Stomach (tissue), 9 donors: ENCODE data around the gene C2orf42. TPM values are rescaled to one million over a fixed set of nuclear protein-coding genes. Genes with fewer than 3 reads are reported as not detected.
A peak's percentile ranks its signal among the peaks of the same experiment; 100 is the strongest.
"Not testable (repeated sequence)": the region's sequence is repeated elsewhere in the genome, so short reads cannot be mapped to it uniquely, and the experiment has no call there.

ENCODE experiments used
- DNase-seq, 2 donors: peaks; one replicate each; pipeline versions ENCODE4 v3.0.0 to v3.0.0-alpha.2; 2013 to 2019
- H3K27ac ChIP-seq, 5 donors: fragments of 200-600 bp in 4 of 5; sonication (generic) in 4 of 5; one replicate each; pipeline ENCODE4 v1.5.1; 2013 to 2019; ENCODE audit warnings: mild to moderate bottlenecking in 1 of 5, moderate library complexity in 1 of 5
- H3K27me3 ChIP-seq, 3 donors: fragments of 200-600 bp; sonication (generic); one replicate each; pipeline ENCODE4 v1.5.1; 2017 to 2019; ENCODE audit warnings: mixed run types in 1 of 3
- H3K36me3 ChIP-seq, 4 donors: fragments of 200-600 bp; sonication (generic); 1 replicate in 3 of 4; 2 replicates in 1 of 4; pipeline ENCODE4 v1.5.1; 2016 to 2019
- H3K4me1 ChIP-seq, 4 donors: fragments of 200-600 bp; sonication (generic); one replicate each; pipeline ENCODE4 v1.5.1; 2016 to 2019
- H3K4me3 ChIP-seq, 4 donors: fragments of 200-600 bp; sonication (generic) in 3 of 4; one replicate each; pipeline ENCODE4 v1.5.1; 2016 to 2019; ENCODE audit warnings: mild to moderate bottlenecking in 1 of 4
- H3K9me3 ChIP-seq, 4 donors: fragments of 200-600 bp; sonication (generic); one replicate each; pipeline ENCODE4 v1.5.1; 2016 to 2019
- CTCF ChIP-seq, 7 experiments: fragments of 450-650 bp in 4 of 7; fragments of 200-600 bp in 3 of 7; sonication (generic) in 3 of 7; IDR thresholded peaks; one replicate each; pipeline ENCODE4 v1.5.1; 2016 to 2019; ENCODE audit warnings: antibody characterized with exemption in 7 of 7, control low read depth in 2 of 7, mild to moderate bottlenecking in 1 of 7
- EP300 ChIP-seq: sonication (generic); formaldehyde crosslinking; IDR thresholded peaks from one replicate; pipeline ENCODE4 v1.6.1; 2017; ENCODE audit warnings: antibody characterized with exemption
- POLR2A ChIP-seq, 4 donors: fragments of 450-650 bp; IDR thresholded peaks; one replicate each; pipeline ENCODE4 v1.6.1; 2016; ENCODE audit warnings: antibody characterized with exemption in 4 of 4, control low read depth in 2 of 4, mild to moderate bottlenecking in 1 of 4, moderate library complexity in 1 of 4
- POLR2AphosphoS5 ChIP-seq, 3 donors: sonication (generic); formaldehyde crosslinking; IDR thresholded peaks; one replicate each; pipeline ENCODE4 v1.6.1; 2016; ENCODE audit warnings: antibody characterized with exemption in 3 of 3
- WGBS, 5 donors: extraction: QIAGEN DNeasy Blood & Tissue Kit in 3 of 5; methylation state at CpG; one replicate each; pipeline versions ENCODE4 v1.1.5 to v1.1.7; 2013 to 2018; 5-methylcytosine and 5-hydroxymethylcytosine counted together
- intact Hi-C: fragments of 100-400 bp; cut with DNase I; formaldehyde crosslinking; loops from one replicate; pipeline ENCODE4 v1.15.1; 2023; ENCODE audit warnings: low total_unique reads
- polyA plus RNA-seq, 3 donors: library from polyadenylated mRNA; stranded (reverse); fragments of 200-250 nt; gene quantifications; one replicate each; pipeline ENCODE4 v1.2.3, GENCODE V29; 2013
- total RNA-seq, 5 donors: library from RNA; depleted of rRNA; stranded (reverse); fragments of >200 nt; gene quantifications; one replicate each; pipeline versions ENCODE4 v1.1.0 to v1.2.3, GENCODE V29; 2014 to 2016
- donor health status: healthy with polysubstance abuse.
- donor health status: Bipolar disorder and iron deficiency.
- donor health status: healthy.

Gene C2orf42
- total and polyA plus RNA-seq, 8 donors = 2.6 to 23.2 (median 6.0) TPM

- Histone ChIP-seq H3K27ac (no peak overlapping the region), H3K4me3 (no peak overlapping the region), H3K9me3 (no peaks in the 10 kb centered on the region), H3K4me1 (no peaks in the 10 kb centered on the region), H3K27me3 (no peaks in the 10 kb centered on the region), H3K36me3 (peaks cover 11 to 53% (median 50%) of the 10 kb centered on the region in 4 donors)
- 80 to 88% (median 84%) methylated on average over 4 of the region's 4 CpGs for WGBS, 5 donors
- intact Hi-C loops = no loop called here
- DNase-seq = no peak
- no peak for TF ChIP-seq EP300
- TF ChIP-seq POLR2A (IDR thresholded peaks at IDR 0.05) = no peak
- no peak for TF ChIP-seq CTCF (IDR thresholded peaks at IDR 0.05)
- TF ChIP-seq POLR2AphosphoS5 (IDR thresholded peaks at IDR 0.05) = no peak
Measured at GRCh38 chr2:70182689-70183088, 8.1 kb downstream of the C2orf42 start.

GRCh38 chr2:70181363-70181956 is 9.4 kb downstream of the C2orf42 start:
- Histone ChIP-seq H3K4me1 (no peaks in the 10 kb centered on the region), H3K4me3 (no peak overlapping the region), H3K36me3 (peaks cover 19 to 65% (median 62%) of the 10 kb centered on the region in 4 donors), H3K9me3 (no peaks in the 10 kb centered on the region), H3K27me3 (no peaks in the 10 kb centered on the region), H3K27ac (no peak overlapping the region)
- intact Hi-C loops = no loop called here
- 84 to 90% (median 89%) methylated on average over 16 of the region's 16 CpGs for WGBS, 5 donors
- DNase-seq = peak in 1 of 2 donors; percentile 34
- TF ChIP-seq EP300 (no peak), POLR2AphosphoS5 (IDR thresholded peaks at IDR 0.05) (no peak), POLR2A (IDR thresholded peaks at IDR 0.05) (no peak), CTCF (IDR thresholded peaks at IDR 0.05) (no peak)

GRCh38 chr2:70173520-70173919 is 17.3 kb downstream of the C2orf42 start:
- Histone ChIP-seq H3K27ac (no peak overlapping the region), H3K4me3 (no peak overlapping the region), H3K9me3 (no peaks in the 10 kb centered on the region), H3K36me3 (peaks cover 45 to 100% (median 99%) of the 10 kb centered on the region in 4 donors), H3K4me1 (no peaks in the 10 kb centered on the region), H3K27me3 (no peaks in the 10 kb centered on the region)
- no peak for DNase-seq
- intact Hi-C loops = no loop called here
- TF ChIP-seq EP300 = no peak
- TF ChIP-seq POLR2A (IDR thresholded peaks at IDR 0.05) = no peak
- no peak for TF ChIP-seq CTCF (IDR thresholded peaks at IDR 0.05)
- no peak for TF ChIP-seq POLR2AphosphoS5 (IDR thresholded peaks at IDR 0.05)
- 86 to 96% (median 94%) methylated on average over 8 of the region's 8 CpGs for WGBS, 5 donors

- WGBS, 5 donors = 94% methylated on average over 11 of the region's 11 CpGs
- H3K36me3 ChIP-seq = peaks cover 30 to 100% (median 99%) of the 10 kb centered on the region in 4 donors
- H3K27ac ChIP-seq, DNase-seq, H3K4me3 ChIP-seq, H3K27me3 ChIP-seq, intact Hi-C loops, H3K9me3 ChIP-seq, H3K4me1 ChIP-seq: not testable (repeated sequence)
Measured at GRCh38 chr2:70169654-70170245, 21.1 kb downstream of the C2orf42 start.

GRCh38 chr2:70161069-70161534 is 29.7 kb downstream of the C2orf42 start:
- no peak for DNase-seq
- WGBS, 5 donors = 38 to 68% (median 55%) methylated on average over 2 of the region's 2 CpGs
- Histone ChIP-seq H3K9me3 (no peaks in the 10 kb centered on the region), H3K36me3 (peaks cover 16 to 99% (median 97%) of the 10 kb centered on the region in 4 donors), H3K27me3 (no peaks in the 10 kb centered on the region), H3K4me3 (no peak overlapping the region), H3K27ac (no peak overlapping the region), H3K4me1 (no peaks in the 10 kb centered on the region)
- intact Hi-C loops = no loop called here
- TF ChIP-seq CTCF (IDR thresholded peaks at IDR 0.05) (no peak), POLR2A (IDR thresholded peaks at IDR 0.05) (no peak), POLR2AphosphoS5 (IDR thresholded peaks at IDR 0.05) (no peak), EP300 (no peak)
